Measurements from ENCODE around the gene EIF3L.

The EIF3L gene

DNA sequence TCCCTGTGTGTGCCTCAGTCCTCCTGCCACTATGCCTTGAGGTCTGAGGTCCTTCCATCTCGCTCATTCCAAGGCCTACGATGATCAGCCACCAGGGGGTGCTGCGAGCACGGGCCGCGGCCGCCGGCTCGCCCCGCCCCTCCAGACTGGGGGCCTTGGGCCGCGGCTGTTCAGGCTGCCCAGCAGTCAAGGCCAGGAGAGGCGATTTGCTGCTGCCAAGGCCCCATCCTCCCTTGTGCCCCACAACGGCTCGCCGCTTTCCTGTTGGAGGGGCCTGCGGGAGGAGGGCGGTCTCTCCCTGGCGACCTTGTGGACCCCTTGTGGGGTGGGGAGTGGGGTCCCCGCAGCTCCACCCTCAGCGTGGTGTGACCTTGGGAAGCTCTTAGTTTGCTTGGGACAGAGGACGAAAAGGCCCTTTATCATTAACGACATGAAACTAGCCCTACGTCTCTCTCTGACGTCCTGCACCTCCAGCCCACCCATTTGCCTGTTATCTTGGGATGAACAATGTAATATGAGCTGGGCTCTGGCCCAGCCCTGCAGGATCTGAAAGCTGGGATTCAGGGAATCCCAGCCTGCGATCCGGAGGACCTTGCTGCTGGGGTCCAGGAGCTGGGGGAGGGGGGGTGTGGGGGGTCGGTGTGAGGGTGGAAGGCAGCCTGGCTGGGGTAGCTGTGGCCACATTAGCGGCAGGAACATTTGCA is 31.4 kb upstream of the EIF3L start:
- peak; percentile 14 to 76 for DNase-seq

DNA sequence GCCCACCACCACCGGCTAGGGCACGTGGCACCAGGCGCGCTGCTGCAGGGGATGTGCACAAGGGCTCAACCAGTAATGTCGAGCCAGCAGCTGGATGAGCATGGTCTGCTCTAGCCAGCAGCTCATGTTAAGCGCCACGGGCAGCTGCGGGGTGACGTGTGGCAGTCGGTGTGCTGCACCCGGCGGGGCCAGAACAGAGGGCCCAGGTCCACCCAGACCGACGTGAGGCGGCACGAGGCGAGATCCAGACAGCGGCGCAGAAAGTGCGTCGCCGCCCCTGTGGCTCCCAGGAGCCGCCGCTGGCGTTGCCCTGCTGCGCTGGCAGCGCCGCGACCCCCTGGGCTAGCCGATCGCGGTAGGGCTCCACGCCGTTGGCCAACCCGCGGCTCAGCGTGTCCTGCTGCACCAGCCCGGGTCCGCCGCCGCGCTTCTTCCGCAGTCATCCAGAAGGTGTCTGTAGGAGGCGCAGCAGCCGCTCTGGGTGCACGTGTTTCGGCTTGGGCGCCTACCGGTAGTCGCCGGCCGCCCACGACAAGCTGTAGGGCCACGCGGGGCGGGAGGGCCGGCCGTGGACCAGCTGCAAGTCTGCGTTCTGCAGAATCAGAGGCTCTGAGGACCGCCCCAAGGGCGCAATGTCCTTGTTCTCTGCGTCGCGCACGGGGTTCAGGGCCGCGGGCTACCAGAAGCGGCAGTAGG is 30.7 kb upstream of the EIF3L start:
- no peak for DNase-seq

DNA sequence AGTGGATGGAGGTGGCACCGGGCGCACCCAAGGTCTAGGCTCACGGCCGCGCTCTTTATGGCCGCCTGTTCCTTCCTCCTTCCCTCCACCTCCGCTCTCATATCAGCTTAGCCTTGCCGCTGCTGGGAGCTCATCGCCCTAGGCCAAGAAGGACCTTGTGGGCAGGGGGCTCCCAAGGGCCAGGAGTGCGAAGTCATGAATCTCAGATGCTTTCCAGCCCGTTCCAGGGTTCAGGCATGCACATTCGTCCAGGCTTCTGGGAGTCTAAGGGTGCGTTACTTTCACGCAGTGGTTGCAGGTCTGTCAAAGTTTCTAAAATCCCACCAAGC is 30.1 kb upstream of the EIF3L start:
- DNase-seq = no peak

DNA sequence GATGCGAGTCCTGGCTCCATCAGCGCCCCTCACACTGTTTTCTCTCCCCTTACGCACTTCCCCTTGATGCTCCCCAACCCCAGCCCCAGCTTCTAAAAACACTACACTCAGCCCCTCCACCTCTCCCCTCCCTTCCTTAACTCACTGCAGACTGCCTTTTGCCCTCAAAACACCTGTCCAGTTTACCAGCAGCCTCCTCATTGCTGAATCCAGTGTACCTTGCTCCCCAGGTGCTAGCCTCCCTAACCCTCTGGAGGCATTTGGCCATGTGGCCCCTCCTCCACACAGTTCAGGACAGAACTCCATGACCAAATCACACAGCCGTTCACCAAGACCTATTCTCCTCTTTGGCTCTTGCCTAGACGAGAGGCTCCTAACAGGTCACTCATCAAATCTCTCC is 28.9 kb upstream of the EIF3L start:
- no peak for DNase-seq

- DNase-seq = no peak
These were observed 27.0 kb upstream of the EIF3L start for GRCh38 chr22:37822079-37822833.

- DNase-seq = no peak
These were observed 25.9 kb upstream of the EIF3L start, which contains the start of gene GALR3 for GRCh38 chr22:37823134-37823985. Gene GALR3 (plus strand): TSS chr22:37823382. CDS start chr22:37823407, 25 bp downstream.

- no peak for DNase-seq
These were observed 24.3 kb upstream of the EIF3L start for GRCh38 chr22:37824674-37825641.

- peak; percentile 85 to 97 for DNase-seq
These were observed 22.2 kb upstream of the EIF3L start for GRCh38 chr22:37827056-37827455.

DNA sequence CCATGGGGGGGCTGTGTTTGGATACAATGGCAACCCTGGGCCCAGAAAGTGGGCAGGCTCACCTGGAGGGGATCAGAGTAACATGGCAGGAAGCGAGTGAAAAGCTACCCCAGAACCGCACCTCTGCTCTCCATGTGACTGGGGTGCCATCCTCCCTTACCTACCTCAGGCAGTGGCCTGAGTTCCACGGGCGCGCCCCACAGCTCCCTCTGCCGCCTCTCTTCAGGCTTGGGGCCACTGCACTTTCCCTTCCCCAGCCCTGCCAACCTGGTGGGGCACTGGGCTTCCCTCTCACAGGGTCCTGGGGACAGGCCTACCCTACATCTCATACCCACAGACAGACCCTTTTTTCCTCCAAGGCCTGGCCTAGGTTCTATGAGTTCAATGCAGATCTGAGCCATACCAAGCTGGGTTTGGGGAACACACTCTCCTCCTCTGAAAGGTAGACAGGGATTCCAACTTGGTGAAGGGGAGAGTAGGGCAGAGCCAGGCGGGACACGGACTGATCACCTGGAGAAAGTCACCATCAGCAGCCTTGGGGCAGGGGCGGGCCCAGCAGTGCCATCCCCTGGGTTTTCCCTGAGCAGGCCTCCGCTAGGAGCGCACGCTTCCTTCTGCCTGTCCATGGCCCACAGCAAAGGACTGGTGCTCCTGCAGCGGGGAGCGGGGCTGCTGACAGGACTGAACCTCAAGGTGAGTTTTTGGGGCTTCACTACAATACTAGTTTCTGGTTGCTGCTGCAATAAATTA is 19.0 kb upstream of the EIF3L start:
- no peak for DNase-seq

GRCh38 chr22:37831472-37831871 is 17.7 kb upstream of the EIF3L start:
- DNase-seq = no peak

DNA sequence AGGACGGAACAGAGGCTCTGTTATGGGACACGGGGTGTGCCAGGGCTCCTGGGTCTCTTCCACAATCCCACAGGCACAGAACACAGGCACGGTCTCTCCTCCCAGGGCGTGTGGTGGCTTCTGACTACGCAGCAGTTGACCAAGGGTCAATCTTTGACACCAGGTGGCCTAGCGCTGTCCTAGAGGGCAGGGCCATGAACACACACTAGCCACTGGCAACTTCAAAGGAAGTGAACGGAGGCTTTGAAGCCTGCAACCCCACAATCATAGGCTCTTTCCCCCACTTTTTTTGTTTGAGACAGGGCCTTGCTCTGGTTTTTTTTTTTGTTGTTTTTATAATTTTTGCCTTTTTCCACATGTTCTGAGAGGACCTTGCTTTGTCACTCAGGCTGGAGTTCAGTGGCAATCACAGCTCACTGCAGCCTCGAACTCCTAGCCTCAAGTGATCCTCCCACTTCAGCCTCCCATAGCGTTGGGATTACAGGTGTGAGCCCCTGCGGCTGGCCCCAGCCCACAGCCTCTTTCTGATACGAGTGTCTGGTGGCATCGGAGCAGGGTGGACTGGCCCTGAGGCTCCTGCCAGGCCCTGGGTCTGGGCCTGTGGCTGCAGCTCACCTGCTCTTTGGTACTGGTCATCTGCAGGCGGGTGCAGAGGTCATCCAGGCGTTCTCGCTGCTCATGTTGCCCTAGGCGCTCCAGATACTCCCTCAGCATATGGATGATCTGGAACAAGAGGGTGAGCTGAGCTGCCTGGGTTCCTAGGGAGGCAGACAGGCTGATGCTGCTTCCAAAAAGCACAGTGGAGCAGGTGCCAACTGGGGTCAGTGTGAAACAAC is 17.0 kb upstream of the EIF3L start:
- no peak for DNase-seq

- DNase-seq = no peak
These were observed 7.0 kb upstream of the EIF3L start for GRCh38 chr22:37842015-37842793.

GRCh38 chr22:37843741-37844089 is 5.5 kb upstream of the EIF3L start:
- peak in 1 of 2 experiments; percentile 43 for DNase-seq

DNA sequence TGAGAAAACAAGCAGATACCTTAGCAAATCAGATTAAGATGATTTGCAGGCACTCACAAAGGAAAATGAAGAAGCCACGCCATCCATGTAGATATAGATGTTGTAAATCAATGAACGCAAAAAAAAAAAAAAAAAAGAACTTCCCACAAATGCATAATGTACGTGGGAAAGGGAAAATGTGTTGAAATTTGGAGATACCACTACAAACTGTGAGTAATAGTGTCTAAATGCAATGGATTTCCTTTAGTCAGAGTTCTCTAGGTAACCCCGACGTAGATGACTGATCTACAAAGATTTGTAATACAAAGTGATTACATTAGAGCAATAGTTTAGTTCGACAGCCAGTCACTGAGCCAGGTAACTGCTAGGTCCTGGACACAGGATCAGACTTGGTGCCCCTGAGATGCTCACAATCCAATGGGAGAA is 4.3 kb upstream of the EIF3L start:
- DNase-seq = no peak

DNA sequence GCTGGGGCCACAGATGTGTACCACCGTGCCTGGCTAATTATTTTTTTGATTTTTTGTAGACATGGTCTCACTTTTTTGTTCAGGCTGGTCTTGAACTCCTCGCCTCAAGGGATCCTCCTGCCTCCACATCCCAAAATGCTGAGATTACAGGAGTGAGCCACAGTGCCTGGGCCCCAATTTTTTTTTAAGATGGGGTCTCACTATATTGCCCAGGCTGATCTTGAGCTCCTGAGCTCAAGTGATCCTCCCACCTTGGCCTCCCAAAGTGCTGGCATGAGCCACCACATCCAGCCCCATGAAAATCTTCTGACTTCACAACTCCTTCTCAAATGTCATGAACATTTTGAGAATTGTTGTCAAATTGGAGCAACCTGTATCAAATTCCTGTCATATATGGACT is 2.8 kb upstream of the EIF3L start:
- DNase-seq = no peak

DNA sequence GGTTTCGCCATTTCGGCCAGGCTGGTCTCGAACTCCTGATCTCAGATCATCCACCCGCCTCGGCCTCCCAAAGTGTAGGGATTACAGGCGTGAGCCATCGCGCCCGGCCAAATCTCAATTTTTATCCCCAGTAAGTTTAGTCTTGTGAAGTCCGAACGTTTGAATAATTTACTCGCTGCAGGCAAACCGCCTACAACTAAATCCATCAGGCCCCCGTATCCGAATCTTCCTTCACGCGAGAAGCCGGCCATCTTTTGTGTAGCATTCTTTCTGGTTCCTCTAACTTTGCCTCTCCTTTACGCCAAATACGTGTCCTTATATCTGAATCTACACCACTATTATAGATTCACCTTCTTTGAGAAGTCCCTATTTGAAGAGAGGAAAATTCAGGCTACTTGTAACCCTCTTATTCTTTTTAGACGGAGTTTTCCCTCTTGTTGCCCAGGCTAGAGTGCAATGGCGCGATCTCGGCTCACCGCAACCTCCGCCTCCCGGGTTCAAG is 581 bp upstream of the EIF3L start:
- no peak for DNase-seq

DNA sequence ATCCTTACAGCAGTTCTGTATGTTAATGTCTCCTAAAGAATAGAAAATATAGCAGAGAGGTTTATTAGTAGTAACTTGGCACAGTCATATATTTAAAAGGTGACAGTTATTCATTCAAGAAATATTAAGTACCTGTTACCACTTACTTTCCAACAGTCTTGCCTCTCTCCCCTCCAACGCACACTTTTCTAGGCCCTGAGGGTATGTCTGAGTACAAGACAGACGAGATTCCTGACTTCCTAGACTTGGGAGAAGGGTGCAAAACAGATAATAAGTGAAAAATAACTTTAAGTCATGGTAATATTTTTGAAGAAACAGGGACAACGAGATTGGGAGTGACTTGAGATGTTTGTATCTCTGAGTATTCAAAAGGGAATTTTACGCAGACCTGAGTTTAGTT is 1.6 kb downstream of the EIF3L start:
- DNase-seq = no peak

DNA sequence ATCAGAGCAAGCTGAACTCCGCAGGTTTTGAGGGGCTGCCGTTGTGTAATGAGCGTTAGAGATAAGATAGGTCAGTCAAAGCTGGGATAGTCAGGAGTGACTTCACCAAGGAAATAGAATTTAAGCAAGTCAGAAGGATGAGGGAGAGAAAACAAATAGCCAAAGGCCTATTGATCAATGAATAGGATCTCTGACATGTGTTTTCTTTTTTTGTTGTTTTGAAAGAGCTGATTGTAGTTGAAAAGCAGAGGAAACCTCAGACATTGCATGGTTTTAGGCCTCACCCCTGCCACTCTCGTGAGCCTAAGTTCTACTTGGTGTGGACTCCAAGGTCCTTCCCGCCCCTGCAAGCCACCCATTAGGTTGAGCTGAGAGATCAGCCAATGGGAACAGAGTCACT is 3.2 kb downstream of the EIF3L start:
- DNase-seq = no peak

GRCh38 chr22:37854946-37855345 is 5.7 kb downstream of the EIF3L start:
- DNase-seq = no peak

Measured in NCI-H446 (cell line).